Endodermal cell (in vitro differentiated cells): ENCODE measurements around the gene SNX20. TPM values are rescaled to one million over a fixed set of nuclear protein-coding genes. Genes with fewer than 3 reads are reported as not detected.

ENCODE experiments used
- DNase-seq: peaks from one replicate; pipeline ENCODE4 v3.0.0-alpha.2; 2017
- H3K27ac ChIP-seq: 2 replicates; pipeline ENCODE4 v1.5.1; 2013; ENCODE audit warnings: mild to moderate bottlenecking, low read depth, low read length, moderate library complexity
- H3K27me3 ChIP-seq: 2 replicates; pipeline ENCODE4 v1.6.1; 2013; ENCODE audit warnings: mild to moderate bottlenecking, low read length, moderate library complexity; ENCODE audit not compliant: insufficient read depth, control insufficient read depth, poor library complexity, severe bottlenecking
- H3K36me3 ChIP-seq: 2 replicates; pipeline ENCODE4 v1.7.0; 2013; ENCODE audit warnings: mild to moderate bottlenecking, low read length, moderate library complexity; ENCODE audit not compliant: control insufficient read depth, insufficient read depth
- H3K4me1 ChIP-seq: one replicate; pipeline ENCODE4 v1.7.0; 2013; ENCODE audit warnings: low read length; ENCODE audit not compliant: control insufficient read depth, insufficient read depth
- H3K4me3 ChIP-seq: 2 replicates; pipeline ENCODE4 v1.5.1; 2013; ENCODE audit warnings: mild to moderate bottlenecking, low read length, moderate library complexity
- H3K9ac ChIP-seq: 2 replicates; pipeline ENCODE4 v1.6.1; 2013; ENCODE audit warnings: mild to moderate bottlenecking, low read length, moderate library complexity; ENCODE audit not compliant: poor library complexity, severe bottlenecking; ENCODE audit errors: extremely low read depth
- H3K9me3 ChIP-seq: 2 replicates; pipeline ENCODE4 v1.6.1; 2013; ENCODE audit warnings: mild to moderate bottlenecking, low read length, moderate library complexity; ENCODE audit not compliant: control insufficient read depth
- H3K27ac Mint-ChIP-seq: 2 replicates; pipeline ENCODE4 v1.8.0; 2020; ENCODE audit warnings: mixed read lengths
- H3K27me3 Mint-ChIP-seq: 2 replicates; pipeline ENCODE4 v1.8.0; 2021; ENCODE audit warnings: mild to moderate bottlenecking, mixed read lengths; ENCODE audit not compliant: insufficient read depth
- H3K36me3 Mint-ChIP-seq: 2 replicates; pipeline ENCODE4 v1.8.0; 2020; ENCODE audit warnings: low read depth, mixed read lengths
- H3K4me1 Mint-ChIP-seq: 2 replicates; pipeline ENCODE4 v1.8.0; 2020; ENCODE audit warnings: mixed read lengths
- H3K4me3 Mint-ChIP-seq: 2 replicates; pipeline ENCODE4 v1.8.0; 2020; ENCODE audit warnings: mild to moderate bottlenecking, moderate library complexity, mixed read lengths
- H3K9me3 Mint-ChIP-seq: 2 replicates; pipeline ENCODE4 v1.8.0; 2020; ENCODE audit warnings: mild to moderate bottlenecking, mixed read lengths
- WGBS, 2 experiments: methylation state at CpG; one replicate each; pipeline versions ENCODE4 v1.1.5 to v1.1.7; 2013; ENCODE audit warnings: missing lambda C conversion rate in 2 of 2, mixed read lengths in 1 of 2; ENCODE audit not compliant: insufficient coverage in 1 of 2, insufficient read length in 1 of 2; 5-methylcytosine and 5-hydroxymethylcytosine counted together
- total RNA-seq, 2 donors: library from RNA; stranded (reverse); fragmentation: NEBNext Ultra II Directional in 1 of 2; extraction: Animal tissue kit (Norgen Biotek cat#: 25700) in 1 of 2; gene quantifications; 2 replicates in 1 of 2; 3 replicates in 1 of 2; pipeline ENCODE4 v1.2.1, GENCODE V29; 2021
- TF ChIP-seq, protein P1 (sequence below): fragments of 200-600 bp; sonication (generic); conservative IDR thresholded peaks from 2 replicates; pipeline ENCODE4 v1.5.0; 2021; ENCODE audit warnings: antibody characterized with exemption, mild to moderate bottlenecking

SNX20 gene
- total RNA-seq, 2 donors from 2014 or later, result not detected

DNA sequence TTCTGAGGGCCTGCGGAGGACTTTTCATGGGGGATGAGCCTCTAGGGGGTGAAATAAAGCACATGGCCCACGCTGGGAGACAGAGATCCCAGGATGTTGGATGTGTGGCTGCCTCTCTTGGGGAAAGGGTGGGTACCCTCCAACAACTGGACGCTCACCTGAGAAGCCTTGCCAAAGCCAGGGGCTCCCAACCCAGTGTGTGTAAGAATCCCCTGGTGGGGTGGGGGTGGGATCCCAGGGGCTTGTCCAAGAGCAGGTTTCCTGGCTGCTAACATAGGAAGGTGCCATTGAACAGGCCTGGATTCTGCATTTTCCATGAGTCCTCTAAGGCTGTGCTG lies 587 bp downstream of the SNX20 start:
- no peaks in the 10 kb centered on the region for H3K9me3 Mint-ChIP-seq
- H3K4me1 ChIP-seq, result no peaks in the 10 kb centered on the region
- H3K27me3 Mint-ChIP-seq, result peaks cover 3% of the 10 kb centered on the region

DNA sequence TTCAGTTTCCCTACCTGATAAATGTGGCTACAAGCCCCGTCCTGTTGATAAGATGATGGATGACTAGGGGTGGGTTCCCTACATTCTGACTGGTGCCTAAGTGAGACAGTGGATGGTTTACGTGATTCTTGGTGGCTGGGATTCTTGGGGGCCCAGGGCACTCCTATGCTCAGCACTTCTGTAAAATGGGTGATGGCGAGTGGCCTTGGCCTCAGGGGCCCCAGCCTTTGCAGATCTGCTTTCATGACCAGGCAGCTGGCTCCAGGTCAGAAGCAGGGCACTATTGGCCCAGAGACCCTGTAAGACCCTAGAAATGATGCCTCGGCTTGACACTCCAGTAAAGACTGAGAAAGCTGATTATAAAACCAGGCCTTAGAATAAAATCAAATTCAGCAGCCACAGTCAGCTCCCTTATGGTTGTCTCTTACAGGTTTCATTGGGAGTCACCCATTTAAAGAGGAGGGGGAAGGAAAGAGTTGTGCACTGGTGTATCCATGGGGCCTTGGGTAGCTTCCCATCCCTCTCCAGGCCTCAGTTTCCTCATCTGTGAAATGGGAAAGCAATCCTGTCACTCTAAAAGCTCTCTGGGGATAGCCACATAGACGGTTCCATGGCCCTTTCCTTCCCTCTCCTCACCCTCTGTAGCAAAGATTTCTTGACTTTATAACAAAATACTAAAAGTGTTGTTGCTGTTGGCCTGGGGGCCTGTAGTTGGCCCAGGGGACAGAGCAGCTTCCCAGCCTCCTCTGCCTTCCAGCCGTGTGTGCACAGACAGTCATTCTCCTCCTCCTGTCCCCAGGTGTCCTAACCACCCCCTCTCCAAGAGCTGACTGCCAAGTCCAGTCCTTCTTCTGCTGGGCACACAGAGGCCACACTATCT lies 1.2 kb downstream of the SNX20 start:
- Mint-ChIP-seq H3K4me1 (no peaks in the 10 kb centered on the region), H3K27ac (no peak overlapping the region), H3K27me3 (peaks cover 3% of the 10 kb centered on the region), H3K9me3 (no peaks in the 10 kb centered on the region), H3K36me3 (no peaks in the 10 kb centered on the region), H3K4me3 (no peak overlapping the region)
- H3K36me3 ChIP-seq, result no peaks in the 10 kb centered on the region
- H3K9me3 ChIP-seq, result no peaks in the 10 kb centered on the region
- TF ChIP-seq, protein P1, sequence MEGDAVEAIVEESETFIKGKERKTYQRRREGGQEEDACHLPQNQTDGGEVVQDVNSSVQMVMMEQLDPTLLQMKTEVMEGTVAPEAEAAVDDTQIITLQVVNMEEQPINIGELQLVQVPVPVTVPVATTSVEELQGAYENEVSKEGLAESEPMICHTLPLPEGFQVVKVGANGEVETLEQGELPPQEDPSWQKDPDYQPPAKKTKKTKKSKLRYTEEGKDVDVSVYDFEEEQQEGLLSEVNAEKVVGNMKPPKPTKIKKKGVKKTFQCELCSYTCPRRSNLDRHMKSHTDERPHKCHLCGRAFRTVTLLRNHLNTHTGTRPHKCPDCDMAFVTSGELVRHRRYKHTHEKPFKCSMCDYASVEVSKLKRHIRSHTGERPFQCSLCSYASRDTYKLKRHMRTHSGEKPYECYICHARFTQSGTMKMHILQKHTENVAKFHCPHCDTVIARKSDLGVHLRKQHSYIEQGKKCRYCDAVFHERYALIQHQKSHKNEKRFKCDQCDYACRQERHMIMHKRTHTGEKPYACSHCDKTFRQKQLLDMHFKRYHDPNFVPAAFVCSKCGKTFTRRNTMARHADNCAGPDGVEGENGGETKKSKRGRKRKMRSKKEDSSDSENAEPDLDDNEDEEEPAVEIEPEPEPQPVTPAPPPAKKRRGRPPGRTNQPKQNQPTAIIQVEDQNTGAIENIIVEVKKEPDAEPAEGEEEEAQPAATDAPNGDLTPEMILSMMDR, result no peak
- H3K4me1 ChIP-seq, result no peaks in the 10 kb centered on the region
- H3K27ac ChIP-seq, result no peak overlapping the region
- no peak overlapping the region for H3K9ac ChIP-seq
- no peak for DNase-seq
- WGBS, 2 experiments, result 90 to 97% methylated on average over 4 to 6 of the region's 6 CpGs
- H3K27me3 ChIP-seq, result no peaks in the 10 kb centered on the region
- H3K4me3 ChIP-seq, result no peak overlapping the region

More for the DNA sequence above, 587 bp downstream of the SNX20 start:
- Mint-ChIP-seq H3K36me3 (no peaks in the 10 kb centered on the region), H3K4me3 (no peak overlapping the region), H3K27ac (no peak overlapping the region), H3K4me1 (no peaks in the 10 kb centered on the region)
- TF ChIP-seq, protein P1, result no peak
- Histone ChIP-seq H3K27ac (no peak overlapping the region), H3K9me3 (no peaks in the 10 kb centered on the region), H3K9ac (no peak overlapping the region), H3K4me3 (no peak overlapping the region), H3K36me3 (no peaks in the 10 kb centered on the region), H3K27me3 (no peaks in the 10 kb centered on the region)
- WGBS, 2 experiments, result 60 to 93% methylated on average over 1 to 3 of the region's 3 CpGs
- DNase-seq, result no peak

DNA sequence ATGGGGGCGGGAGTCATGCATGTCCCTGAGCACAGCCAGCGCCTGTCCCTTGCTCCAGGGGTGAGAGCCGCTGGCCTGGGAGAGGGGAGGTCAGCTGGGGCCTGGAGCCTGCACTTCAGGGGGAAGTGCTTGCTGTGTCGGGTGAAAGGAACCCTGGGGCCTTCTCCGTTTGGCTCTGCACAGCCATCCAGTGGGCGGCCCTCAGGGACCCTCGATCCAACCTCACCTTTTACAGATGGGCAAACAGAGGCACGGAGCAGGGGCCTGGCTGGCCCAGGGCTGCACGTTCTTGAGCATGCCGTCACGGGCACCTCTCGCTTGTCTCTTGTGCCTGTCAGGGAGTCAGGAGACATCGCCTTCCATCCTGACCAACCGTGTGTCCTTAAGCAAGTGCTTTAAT lies 1.8 kb downstream of the SNX20 start:
- Mint-ChIP-seq H3K27me3 (peaks cover 3% of the 10 kb centered on the region), H3K9me3 (no peaks in the 10 kb centered on the region), H3K36me3 (no peaks in the 10 kb centered on the region), H3K4me1 (no peaks in the 10 kb centered on the region), H3K4me3 (no peak overlapping the region), H3K27ac (no peak overlapping the region)
- TF ChIP-seq, protein P1, result no peak
- H3K9ac ChIP-seq, result no peak overlapping the region
- H3K4me1 ChIP-seq, result no peaks in the 10 kb centered on the region
- no peaks in the 10 kb centered on the region for H3K36me3 ChIP-seq
- no peak for DNase-seq
- H3K27me3 ChIP-seq, result no peaks in the 10 kb centered on the region
- H3K27ac ChIP-seq, result no peak overlapping the region
- H3K9me3 ChIP-seq, result no peaks in the 10 kb centered on the region
- no peak overlapping the region for H3K4me3 ChIP-seq
- WGBS, 2 experiments, result 89 to 93% methylated on average over 9 to 14 of the region's 14 CpGs
